HepG2 (cell line): ENCODE results near the gene TOP2A. TPM values are rescaled to one million over a fixed set of nuclear protein-coding genes. Genes with fewer than 3 reads are reported as not detected.

ENCODE experiments used
- ATF3 ChIP-seq: sonication (generic); formaldehyde crosslinking; IDR thresholded peaks from 2 replicates; pipeline ENCODE4 v1.4.0; 2020; ENCODE audit warnings: missing genetic modification reagents
- HNRNPLL ChIP-seq: fragments of 200-400 bp; formaldehyde crosslinking; IDR thresholded peaks from 2 replicates; pipeline ENCODE4 v1.6.1; 2017; ENCODE audit warnings: mild to moderate bottlenecking, low read depth, low read length; ENCODE audit not compliant: poor library complexity, severe bottlenecking
- NAIF1 ChIP-seq: sonication (generic); formaldehyde crosslinking; IDR thresholded peaks from 2 replicates; pipeline ENCODE4 v1.5.0; 2020; ENCODE audit warnings: mild to moderate bottlenecking, missing genetic modification reagents, borderline replicate concordance
- RARG ChIP-seq: sonication (generic); formaldehyde crosslinking; IDR thresholded peaks from 2 replicates; pipeline ENCODE4 v1.4.0; 2020; ENCODE audit warnings: low read depth, mild to moderate bottlenecking, missing genetic modification reagents
- SNAPC5 ChIP-seq: sonication (generic); formaldehyde crosslinking; IDR thresholded peaks from 2 replicates; pipeline ENCODE4 v1.8.1; 2023; ENCODE audit warnings: mild to moderate bottlenecking, missing genetic modification reagents, borderline replicate concordance
- ZBTB10 ChIP-seq: sonication (generic); formaldehyde crosslinking; IDR thresholded peaks from 2 replicates; pipeline ENCODE4 v1.4.0; 2020; ENCODE audit warnings: missing genetic modification reagents, borderline replicate concordance
- ZC3H4 ChIP-seq: sonication (generic); formaldehyde crosslinking; IDR thresholded peaks from 2 replicates; pipeline ENCODE4 v1.4.0; 2020; ENCODE audit warnings: missing genetic modification reagents, borderline replicate concordance
- ZHX2 ChIP-seq, 2 experiments: sonication (generic) in 1 of 2; formaldehyde crosslinking in 1 of 2; IDR thresholded peaks; 2 replicates each; pipeline versions ENCODE4 v1.6.1 to v1.9.0; 2014 to 2022; ENCODE audit warnings: antibody characterized with exemption in 1 of 2, borderline replicate concordance in 1 of 2, inconsistent platforms in 1 of 2, low read depth in 1 of 2, missing genetic modification reagents in 1 of 2
- ZNF10 ChIP-seq: sonication (generic); formaldehyde crosslinking; IDR thresholded peaks from 2 replicates; pipeline ENCODE4 v1.4.0; 2020; ENCODE audit warnings: mild to moderate bottlenecking, low read depth, missing genetic modification reagents, borderline replicate concordance
- ZNF24 ChIP-seq: fragments of 450-650 bp; IDR thresholded peaks from 2 replicates; pipeline ENCODE4 v1.6.1; 2017; ENCODE audit warnings: antibody characterized with exemption, mild to moderate bottlenecking
- ZNF264 ChIP-seq: sonication (generic); formaldehyde crosslinking; IDR thresholded peaks from 2 replicates; pipeline ENCODE4 v1.4.0; 2020; ENCODE audit warnings: missing genetic modification reagents
- ZNF598 ChIP-seq: sonication (generic); formaldehyde crosslinking; IDR thresholded peaks from 2 replicates; pipeline ENCODE4 v1.5.1; 2020; ENCODE audit warnings: mild to moderate bottlenecking, missing genetic modification reagents, borderline replicate concordance
- polyA plus RNA-seq, 8 experiments: library from polyadenylated mRNA; depleted of rRNA in 3 of 8; stranded (reverse) in 7 of 8; unstranded in 1 of 8; fragments of >200 nt; fragmentation: Illumina TruSeq in 4 of 8; extraction: Trizol in 4 of 8; gene quantifications; 2 replicates each; pipeline versions ENCODE4 v1.2.1 to v1.2.3, GENCODE V29; 2011 to 2016; ENCODE audit warnings: low read depth in 4 of 8, missing spikeins in 1 of 8, mixed read lengths in 1 of 8; ENCODE audit not compliant: insufficient read depth in 1 of 8
- total RNA-seq, 5 experiments: library from RNA; depleted of rRNA; stranded (reverse); fragments of >200 nt; fragmentation: Illumina TruSeq; extraction: Trizol; gene quantifications; 2 replicates each; pipeline ENCODE4 v1.2.3, GENCODE V29; 2016; ENCODE audit warnings: low read depth in 1 of 5
- TF ChIP-seq, protein P1 (sequence below): IDR thresholded peaks from 2 replicates; pipeline ENCODE4 v1.6.1; 2016; ENCODE audit warnings: mild to moderate bottlenecking, missing biosample characterization, missing genetic modification reagents
- TF ChIP-seq, protein P2 (sequence below): sonication (generic); IDR thresholded peaks from 2 replicates; pipeline ENCODE4 v1.6.1; 2016; ENCODE audit warnings: low read depth, borderline replicate concordance
- TF ChIP-seq, protein P3 (sequence below): sonication (generic); formaldehyde crosslinking; IDR thresholded peaks from 2 replicates; pipeline ENCODE4 v1.5.1; 2020; ENCODE audit warnings: mild to moderate bottlenecking, missing genetic modification reagents, moderate library complexity

Gene TOP2A
- total and polyA plus RNA-seq, 2 of the 13 experiments (the other 11 are each of a cell fraction or from before 2014, with no cell fraction given) = 108 to 327 TPM

DNA sequence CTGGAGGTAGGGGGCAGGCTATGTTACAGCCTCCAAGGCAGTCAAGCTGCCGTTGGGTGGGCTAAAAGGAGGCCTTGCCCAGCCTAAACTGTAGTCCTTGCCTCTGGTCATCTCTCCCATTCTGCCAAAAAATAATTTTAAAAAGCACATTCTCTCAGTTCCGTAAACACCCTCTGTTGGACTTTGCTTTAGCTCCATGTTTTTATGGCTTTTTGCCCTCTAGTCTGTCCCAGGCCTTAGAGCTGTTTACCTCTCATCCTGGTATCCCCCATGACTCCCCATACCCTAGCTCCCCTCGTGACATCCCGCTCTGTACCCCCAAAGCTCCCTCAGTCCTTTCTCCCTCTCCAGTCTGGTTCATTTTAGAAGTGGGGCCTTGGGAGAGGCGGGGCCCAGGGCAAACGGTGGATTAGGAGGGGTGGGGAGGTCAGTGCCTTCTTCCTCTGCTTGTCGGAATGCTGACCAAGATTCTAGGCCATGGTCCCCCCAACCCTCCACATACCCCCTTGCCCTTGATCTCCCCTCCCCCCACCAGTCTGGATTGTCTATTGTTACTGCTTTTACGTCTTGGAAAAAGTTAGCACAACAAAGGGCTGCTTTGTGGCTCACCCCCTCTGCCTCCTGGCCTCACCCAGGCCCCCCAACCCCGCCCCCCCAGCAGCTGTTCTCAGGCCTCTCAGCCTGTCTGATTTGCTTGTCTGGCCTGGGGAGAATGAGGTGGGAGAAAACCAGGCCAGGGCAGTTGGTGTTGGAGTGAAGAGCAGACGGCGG is 71.5 kb downstream of the TOP2A start (continued):
- TF ChIP-seq, protein P1, sequence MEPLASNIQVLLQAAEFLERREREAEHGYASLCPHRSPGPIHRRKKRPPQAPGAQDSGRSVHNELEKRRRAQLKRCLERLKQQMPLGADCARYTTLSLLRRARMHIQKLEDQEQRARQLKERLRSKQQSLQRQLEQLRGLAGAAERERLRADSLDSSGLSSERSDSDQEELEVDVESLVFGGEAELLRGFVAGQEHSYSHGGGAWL = no peak
- TF ChIP-seq, protein P2, sequence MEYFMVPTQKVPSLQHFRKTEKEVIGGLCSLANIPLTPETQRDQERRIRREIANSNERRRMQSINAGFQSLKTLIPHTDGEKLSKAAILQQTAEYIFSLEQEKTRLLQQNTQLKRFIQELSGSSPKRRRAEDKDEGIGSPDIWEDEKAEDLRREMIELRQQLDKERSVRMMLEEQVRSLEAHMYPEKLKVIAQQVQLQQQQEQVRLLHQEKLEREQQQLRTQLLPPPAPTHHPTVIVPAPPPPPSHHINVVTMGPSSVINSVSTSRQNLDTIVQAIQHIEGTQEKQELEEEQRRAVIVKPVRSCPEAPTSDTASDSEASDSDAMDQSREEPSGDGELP = peak; percentile 47; the same call in 1 of the 2 replicates
- 0 out of 2 replicates have a peak, but pooled peaks have one; percentile 7 for TF ChIP-seq ZNF264 (CRISPR knock-in tag)
- peak; percentile 82; the same call in 1 of the 2 replicates for TF ChIP-seq ZBTB10 (CRISPR knock-in tag)
- no peak for TF ChIP-seq NAIF1
- TF ChIP-seq RARG (CRISPR knock-in tag) = no peak
- TF ChIP-seq ZHX2 (IDR thresholded peaks at IDR 0.05; ENCODE audit: low read depth) = no peak
- no peak for TF ChIP-seq ZHX2 (CRISPR knock-in tag; IDR thresholded peaks at IDR 0.05; ENCODE audit: borderline replicate concordance)
- TF ChIP-seq ZNF598 = no peak
- TF ChIP-seq ATF3 (CRISPR knock-in tag) = no peak
- no peak for TF ChIP-seq SNAPC5 (CRISPR knock-in tag)
- TF ChIP-seq, protein P3, sequence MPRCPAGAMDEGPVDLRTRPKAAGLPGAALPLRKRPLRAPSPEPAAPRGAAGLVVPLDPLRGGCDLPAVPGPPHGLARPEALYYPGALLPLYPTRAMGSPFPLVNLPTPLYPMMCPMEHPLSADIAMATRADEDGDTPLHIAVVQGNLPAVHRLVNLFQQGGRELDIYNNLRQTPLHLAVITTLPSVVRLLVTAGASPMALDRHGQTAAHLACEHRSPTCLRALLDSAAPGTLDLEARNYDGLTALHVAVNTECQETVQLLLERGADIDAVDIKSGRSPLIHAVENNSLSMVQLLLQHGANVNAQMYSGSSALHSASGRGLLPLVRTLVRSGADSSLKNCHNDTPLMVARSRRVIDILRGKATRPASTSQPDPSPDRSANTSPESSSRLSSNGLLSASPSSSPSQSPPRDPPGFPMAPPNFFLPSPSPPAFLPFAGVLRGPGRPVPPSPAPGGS (CRISPR knock-in tag) = no peak
- no peak for TF ChIP-seq HNRNPLL
- TF ChIP-seq ZNF24 = no peak
- no peak for TF ChIP-seq ZNF10 (CRISPR knock-in tag)
- no peak for TF ChIP-seq ZC3H4 (CRISPR knock-in tag)
